ENCODE measurements around the gene RCOR3. TPM values are rescaled to one million over a fixed set of nuclear protein-coding genes. Genes with fewer than 3 reads are reported as not detected.

The RCOR3 gene
- total and polyA plus RNA-seq, 2 of the 8 experiments (the other 6 are each of a cell fraction or from before 2014, with no cell fraction given): 21.4 to 36.3 TPM

DNA sequence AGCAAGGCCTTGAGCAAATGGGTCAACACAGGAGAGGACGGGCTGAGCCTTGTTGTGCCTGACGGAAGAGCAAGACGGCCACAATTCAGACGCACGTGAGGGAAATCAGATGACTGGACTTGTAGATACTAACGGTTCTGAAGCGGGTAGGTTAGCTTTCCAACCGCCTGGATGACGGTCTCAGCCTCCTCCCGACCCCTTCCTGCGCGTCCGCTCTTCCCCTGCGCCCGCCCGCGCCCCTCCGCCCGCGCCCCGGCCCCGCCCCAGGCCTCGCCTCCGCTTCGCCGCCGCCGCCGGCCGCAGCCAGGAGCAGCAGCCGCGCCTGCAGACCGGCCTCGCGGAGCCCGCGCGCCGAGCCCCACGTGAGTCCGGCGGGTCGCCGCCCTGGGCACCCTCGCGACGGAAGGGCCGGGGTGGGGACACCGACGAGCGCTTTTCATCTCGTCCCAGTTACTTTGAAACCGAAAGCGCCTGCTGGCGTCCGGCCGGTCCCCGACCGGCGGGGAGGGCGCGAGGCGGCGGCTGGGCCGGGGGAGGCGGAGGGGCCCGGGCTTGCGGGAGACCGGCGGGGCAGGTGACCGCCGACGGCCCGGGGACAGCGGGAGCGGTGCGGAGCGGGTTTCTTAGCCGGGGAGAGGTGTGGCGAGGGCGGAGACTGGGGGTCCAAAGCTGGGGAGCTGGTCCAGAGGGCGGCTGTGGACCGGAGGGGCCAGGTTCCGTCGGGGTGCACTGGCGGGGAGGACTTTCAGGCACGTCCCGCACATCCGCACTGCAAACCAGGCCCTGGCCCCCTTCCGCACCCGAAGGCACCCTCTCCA lies 67.6 kb downstream of the RCOR3 start, which contains the start of gene TRAF5:
Gene TRAF5, plus strand, starts transcription at position 306 of the 818 bp plus-strand sequence. CDS start 26,407 bp downstream, outside the sequence.
- H4K91ac ChIP-seq (replicated peaks; ENCODE audit: insufficient read length, low read length): peak within 1 kb of the TSS; percentile 52
- H3K23ac ChIP-seq (ENCODE audit: insufficient read length): no peak within 1 kb of the TSS
- H2BK120ac ChIP-seq (replicated peaks; ENCODE audit: low read depth, low read length): peak within 1 kb of the TSS; percentile 84
- peaks cover 5% of the 10 kb centered on the region for H3K23me2 ChIP-seq (ENCODE audit: low read depth, low read length)
- peaks cover 11 to 27% (median 25%) of the 10 kb centered on the region in 4 experiments for H3K4me1 ChIP-seq (replicated peaks in 1 of 4; ENCODE audit: control insufficient read depth in 3 of 4, insufficient read depth in 4 of 4, low read length in 3 of 4)
- no peaks in the 10 kb centered on the region for H3K36me3 ChIP-seq (ENCODE audit: control insufficient read depth in 2 of 4, insufficient read depth in 4 of 4, low read length in 3 of 4)
- peak within 1 kb of the TSS; percentile 100 for H2AFZ ChIP-seq (ENCODE audit: low read length)
- H3K9ac ChIP-seq (replicated peaks in 1 of 4; ENCODE audit: extremely low read depth in 1 of 4, low read depth in 3 of 4, low read length in 3 of 4): peak within 1 kb of the TSS; percentile 14 to 61 (median 46)
- peak within 1 kb of the TSS; percentile 64 to 84 (median 68) for H3K4me3 ChIP-seq (ENCODE audit: extremely low read depth in 1 of 4, insufficient read depth in 2 of 4, low read depth in 3 of 4, low read length in 4 of 4)
- CTCF ChIA-PET (ENCODE audit: partially characterized antibody): interaction anchor here (0.6 to 4.2 kb wide), 21 partner anchors 10 to 1663 kb away, joined by 3 to 30 read pairs (median 4); no protein-coding TSS in a partner anchor
- H3K79me2 ChIP-seq (ENCODE audit: control insufficient read depth in 1 of 2, insufficient read depth in 2 of 2, low read length in 2 of 2): peaks cover 0 to 42% of the 10 kb centered on the region in 2 experiments; a peak in 2 of 4 replicates
- peak within 1 kb of the TSS; percentile 9; the same call in 1 of the 2 replicates for H2BK20ac ChIP-seq (ENCODE audit: low read length)
- peak within 1 kb of the TSS; percentile 23 for H4K5ac ChIP-seq (ENCODE audit: insufficient read length, low read depth, low read length)
- H4K8ac ChIP-seq (ENCODE audit: extremely low read depth, insufficient read depth, low read length): peak within 1 kb of the TSS; percentile 81
- H3K9me3 ChIP-seq (ENCODE audit: insufficient read depth in 2 of 2, low read depth in 1 of 2, low read length in 1 of 2): no peaks in the 10 kb centered on the region
- H2BK5ac ChIP-seq (ENCODE audit: low read depth, low read length): no peak within 1 kb of the TSS; the same call in 1 of the 2 replicates
- peaks cover 0 to 5% of the 10 kb centered on the region in 2 experiments for H4K20me1 ChIP-seq (replicated peaks in 1 of 2; ENCODE audit: control insufficient read depth in 1 of 2, insufficient read depth in 2 of 2, low read length in 2 of 2)
- peak within 1 kb of the TSS; percentile 30 for H3K4ac ChIP-seq (replicated peaks; ENCODE audit: insufficient read length, low read depth, low read length)
- FAIRE-seq (no peak), DNase-seq (ENCODE audit: low read depth in 1 of 2, low spot score in 2 of 2) (peak in 1 of 2 experiments; percentile 82)
- H3K27ac ChIP-seq (ENCODE audit: low read depth, low read length): no peak within 1 kb of the TSS
- no peak within 1 kb of the TSS for H3K14ac ChIP-seq (ENCODE audit: insufficient read length)
- peak within 1 kb of the TSS; percentile 82; the same call in 1 of the 2 replicates for H2BK15ac ChIP-seq (ENCODE audit: low read length)
- H3K79me1 ChIP-seq (ENCODE audit: low read depth, low read length): peaks cover 20% of the 10 kb centered on the region
- H3K27me3 ChIP-seq (replicated peaks in 1 of 4; ENCODE audit: control insufficient read depth in 3 of 4, extremely low read depth in 1 of 4, insufficient read depth in 3 of 4, low read length in 3 of 4): peaks cover 0 to 7% (median 4%) of the 10 kb centered on the region in 4 experiments; a peak in 5 of 7 replicates
- WGBS, 2 experiments (ENCODE audit: extremely low coverage in 1 of 2, insufficient coverage in 1 of 2, insufficient read length in 1 of 2, insufficient replicate concordance in 2 of 2, low coverage in 1 of 2, low lambda C conversion rate in 2 of 2, missing lambda C conversion rate in 1 of 2): 6% methylated on average over 23 of the region's 91 CpGs; no CpG with 5 or more reads in 1 of the 2 experiments
- H2BK12ac ChIP-seq (ENCODE audit: low read depth, low read length): peak within 1 kb of the TSS; percentile 40
- peak within 1 kb of the TSS; percentile 75 for H3K18ac ChIP-seq (ENCODE audit: extremely low read depth, low read length)
- H3K56ac ChIP-seq (replicated peaks; ENCODE audit: insufficient read length, low read depth, low read length): no peak within 1 kb of the TSS
- POLR2A ChIA-PET (ENCODE audit: partially characterized antibody): interaction anchor here (0.6 to 2.0 kb wide), 8 partner anchors 10 to 188 kb away, joined by 3 to 7 read pairs (median 4); no protein-coding TSS in a partner anchor
- H2AK5ac ChIP-seq (ENCODE audit: low read depth, low read length): no peak within 1 kb of the TSS
- peak within 1 kb of the TSS; percentile 89 to 96 for H3K4me2 ChIP-seq (ENCODE audit: insufficient read depth in 1 of 2, low read depth in 2 of 2, low read length in 2 of 2)
- peak; percentile 51; the same call in 1 of the 2 replicates for TF ChIP-seq PHF8 (conservative IDR thresholded peaks at IDR 0.05; ENCODE audit: low read depth, low read length)
- peak; percentile 15; the same call in 1 of the 2 replicates for TF ChIP-seq KDM1A (IDR thresholded peaks at IDR 0.05; ENCODE audit: borderline replicate concordance, low read length)
- no peak for TF ChIP-seq NANOG (IDR thresholded peaks at IDR 0.05; ENCODE audit: insufficient read depth, low read depth, low read length, poor library complexity, severe bottlenecking)
- TF ChIP-seq, protein P1, sequence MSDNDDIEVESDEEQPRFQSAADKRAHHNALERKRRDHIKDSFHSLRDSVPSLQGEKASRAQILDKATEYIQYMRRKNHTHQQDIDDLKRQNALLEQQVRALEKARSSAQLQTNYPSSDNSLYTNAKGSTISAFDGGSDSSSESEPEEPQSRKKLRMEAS (IDR thresholded peaks at IDR 0.05): peak; percentile 51; the same call in 1 of the 2 replicates
- no peak for TF ChIP-seq GTF2F1 (IDR thresholded peaks at IDR 0.05; ENCODE audit: borderline replicate concordance, low read depth, low read length)
- TF ChIP-seq KDM4A (IDR thresholded peaks at IDR 0.05; ENCODE audit: low read depth, low read length, severe bottlenecking): peak; percentile 53
- TF ChIP-seq, protein P2, sequence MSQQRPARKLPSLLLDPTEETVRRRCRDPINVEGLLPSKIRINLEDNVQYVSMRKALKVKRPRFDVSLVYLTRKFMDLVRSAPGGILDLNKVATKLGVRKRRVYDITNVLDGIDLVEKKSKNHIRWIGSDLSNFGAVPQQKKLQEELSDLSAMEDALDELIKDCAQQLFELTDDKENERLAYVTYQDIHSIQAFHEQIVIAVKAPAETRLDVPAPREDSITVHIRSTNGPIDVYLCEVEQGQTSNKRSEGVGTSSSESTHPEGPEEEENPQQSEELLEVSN (IDR thresholded peaks at IDR 0.05): peak; percentile 57; the same call in 1 of the 2 replicates
- peak in 1 of 2 experiments; percentile 61; a peak in 1 of 3 replicates for TF ChIP-seq POLR2A (IDR thresholded peaks at IDR 0.05; ENCODE audit: control extremely low read depth in 1 of 2, low read depth in 2 of 2, low read length in 2 of 2)
- peak; percentile 48; the same call in 1 of the 2 replicates for TF ChIP-seq TAF1 (IDR thresholded peaks at IDR 0.05; ENCODE audit: low read depth, low read length)
